Mesodermal cell (in vitro differentiated cells): ENCODE measurements around the gene SAP30L.

Source experiments
- H3K27ac ChIP-seq: 2 replicates; pipeline ENCODE4 v1.7.0; 2013; ENCODE audit warnings: mild to moderate bottlenecking, low read depth, low read length, moderate library complexity; ENCODE audit not compliant: severe bottlenecking
- H3K36me3 ChIP-seq: 2 replicates; pipeline ENCODE4 v1.7.1; 2013; ENCODE audit warnings: mild to moderate bottlenecking, low read length, moderate library complexity; ENCODE audit not compliant: control insufficient read depth, insufficient read depth
- H3K4me1 ChIP-seq: one replicate; pipeline ENCODE4 v1.7.1; 2013; ENCODE audit warnings: mild to moderate bottlenecking, low read length; ENCODE audit not compliant: insufficient read depth, control insufficient read depth, poor library complexity, severe bottlenecking
- H3K4me3 ChIP-seq: 2 replicates; pipeline ENCODE4 v1.7.0; 2013; ENCODE audit warnings: low read length, control low read depth, mild to moderate bottlenecking; ENCODE audit not compliant: insufficient read depth, poor library complexity, severe bottlenecking; ENCODE audit errors: extremely low read depth
- H3K9me3 ChIP-seq: 2 replicates; pipeline ENCODE4 v1.7.1; 2013; ENCODE audit warnings: mild to moderate bottlenecking, low read length, moderate library complexity; ENCODE audit not compliant: control insufficient read depth
- WGBS, 2 experiments: methylation state at CpG; one replicate each; pipeline ENCODE4 v1.1.5; 2013; ENCODE audit warnings: missing lambda C conversion rate in 2 of 2; ENCODE audit not compliant: insufficient coverage in 2 of 2; 5-methylcytosine and 5-hydroxymethylcytosine counted together

SAP30L gene

GRCh38 chr5:154481584-154482381, 36.0 kb downstream of the SAP30L start:
- peak overlapping the region; percentile 84 for H3K27ac ChIP-seq
- no peaks in the 10 kb centered on the region for H3K9me3 ChIP-seq
- 12 to 15% methylated on average over 6 to 7 of the region's 11 CpGs for WGBS, 2 experiments
- H3K4me3 ChIP-seq, result peak overlapping the region; percentile 82
- peaks cover 8% of the 10 kb centered on the region for H3K36me3 ChIP-seq
- peaks cover 54% of the 10 kb centered on the region for H3K4me1 ChIP-seq

GRCh38 chr5:154482528-154483449, 37.0 kb downstream of the SAP30L start:
- Histone ChIP-seq H3K4me1 (peaks cover 60% of the 10 kb centered on the region), H3K9me3 (no peaks in the 10 kb centered on the region), H3K4me3 (peak overlapping the region; percentile 82), H3K27ac (peak overlapping the region; percentile 84), H3K36me3 (peaks cover 2% of the 10 kb centered on the region)
- WGBS, 2 experiments, result 2 to 4% methylated on average over 35 to 44 of the region's 49 CpGs

- H3K36me3 ChIP-seq, result no peaks in the 10 kb centered on the region
- H3K9me3 ChIP-seq, result no peaks in the 10 kb centered on the region
- H3K27ac ChIP-seq, result peak overlapping the region; percentile 84
- peak overlapping the region; percentile 82 for H3K4me3 ChIP-seq
- H3K4me1 ChIP-seq, result peaks cover 60% of the 10 kb centered on the region
- 1 to 3% methylated on average over 20 to 29 of the region's 34 CpGs for WGBS, 2 experiments
Measured at GRCh38 chr5:154483654-154484392, 38.0 kb downstream of the SAP30L start.

GRCh38 chr5:154484393-154485095, 38.7 kb downstream of the SAP30L start:
- Histone ChIP-seq H3K9me3 (no peaks in the 10 kb centered on the region), H3K36me3 (no peaks in the 10 kb centered on the region), H3K4me1 (peaks cover 60% of the 10 kb centered on the region), H3K27ac (peak overlapping the region; percentile 24), H3K4me3 (peak overlapping the region; percentile 82)
- WGBS, 2 experiments, result 2 to 3% methylated on average over 9 to 11 of the region's 15 CpGs

- Histone ChIP-seq H3K4me1 (peaks cover 54% of the 10 kb centered on the region), H3K27ac (peak overlapping the region; percentile 63), H3K4me3 (peak overlapping the region; percentile 82), H3K36me3 (no peaks in the 10 kb centered on the region), H3K9me3 (no peaks in the 10 kb centered on the region)
- WGBS, 2 experiments, result no CpG with 5 or more reads among the region's 2 CpGs
Measured at GRCh38 chr5:154485096-154485491, 39.3 kb downstream of the SAP30L start.

GRCh38 chr5:154485850-154486426, 40.1 kb downstream of the SAP30L start:
- H3K36me3 ChIP-seq, result no peaks in the 10 kb centered on the region
- peaks cover 47% of the 10 kb centered on the region for H3K4me1 ChIP-seq
- no peak overlapping the region for H3K4me3 ChIP-seq
- no peaks in the 10 kb centered on the region for H3K9me3 ChIP-seq
- peak overlapping the region; percentile 63 for H3K27ac ChIP-seq
- WGBS, 2 experiments, result 0 to 17% methylated on average over 3 of the region's 6 CpGs

- no peak overlapping the region for H3K4me3 ChIP-seq
- H3K9me3 ChIP-seq, result no peaks in the 10 kb centered on the region
- H3K4me1 ChIP-seq, result peaks cover 42% of the 10 kb centered on the region
- no peaks in the 10 kb centered on the region for H3K36me3 ChIP-seq
- H3K27ac ChIP-seq, result peak overlapping the region; percentile 63
- WGBS, 2 experiments, result 11 to 13% methylated on average over 3 of the region's 4 CpGs
Measured at GRCh38 chr5:154486427-154486866, 40.6 kb downstream of the SAP30L start.

- H3K9me3 ChIP-seq, result no peaks in the 10 kb centered on the region
- H3K4me3 ChIP-seq, result no peak overlapping the region
- peaks cover 40% of the 10 kb centered on the region for H3K4me1 ChIP-seq
- H3K27ac ChIP-seq, result peak overlapping the region; percentile 33
- no peaks in the 10 kb centered on the region for H3K36me3 ChIP-seq
- WGBS, 2 experiments, result 40 to 58% methylated on average over 2 of the region's 2 CpGs
Measured at GRCh38 chr5:154487541-154487940, 41.7 kb downstream of the SAP30L start.

- H3K9me3 ChIP-seq, result no peaks in the 10 kb centered on the region
- 79 to 80% methylated on average over 1 to 2 of the region's 2 CpGs for WGBS, 2 experiments
- H3K4me3 ChIP-seq, result no peak overlapping the region
Measured at GRCh38 chr5:154491941-154492340, 46.1 kb downstream of the SAP30L start.

More at GRCh38 chr5:154491941-154492340, 46.1 kb downstream of the SAP30L start:
- Histone ChIP-seq H3K36me3 (no peaks in the 10 kb centered on the region), H3K27ac (no peak overlapping the region), H3K4me1 (peaks cover 10% of the 10 kb centered on the region)
